ENCODE results near the gene P3H4.
"Not testable (repeated sequence)": the region's sequence is repeated elsewhere in the genome, so short reads cannot be mapped to it uniquely, and the experiment has no call there.

DNA sequence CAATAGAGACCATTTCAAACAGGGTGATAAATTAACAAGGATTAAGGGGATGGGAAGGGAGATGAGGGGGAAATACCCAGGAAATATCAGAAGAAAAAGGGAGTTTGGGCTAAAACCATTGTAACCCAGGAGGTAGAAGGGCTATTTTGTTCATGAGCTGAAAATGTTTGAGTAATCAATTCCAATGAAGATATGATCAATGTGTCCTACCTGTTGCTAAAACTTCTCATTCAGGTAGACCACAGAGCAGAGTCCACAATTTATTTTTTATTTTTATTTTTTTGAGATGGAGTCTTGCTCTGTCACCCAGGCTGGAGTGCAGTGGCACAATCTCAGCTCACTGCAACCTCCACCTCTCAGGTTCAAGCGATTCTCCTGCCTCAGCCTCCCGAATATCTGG is 27.7 kb upstream of the P3H4 start:
- TF ChIP-seq POLR2AphosphoS5, POLR2A (IDR thresholded peaks at IDR 0.05; ENCODE audit: low read depth, low read length): not testable (repeated sequence)

Data from GM12892 (cell line).